NCI-H187 treated with DMSO at 0.1 percent for 48 hours (cell line): ENCODE results near the gene STEAP4.
"Not testable (repeated sequence)": the region's sequence is repeated elsewhere in the genome, so short reads cannot be mapped to it uniquely, and the experiment has no call there.

ENCODE experiments used
- DNase-seq: peaks from one replicate; lab custom pipeline; 2025; lab: John Stamatoyannopoulos, UW

Gene STEAP4

GRCh38 chr7:88312061-88312663 lies 5.5 kb upstream of the STEAP4 start:
- no peak for DNase-seq

GRCh38 chr7:88311675-88312036 lies 5.0 kb upstream of the STEAP4 start:
- DNase-seq: no peak

- DNase-seq: no peak
Observed at GRCh38 chr7:88310956-88311674, 4.4 kb upstream of the STEAP4 start.

GRCh38 chr7:88309819-88310218 lies 3.1 kb upstream of the STEAP4 start:
- DNase-seq: no peak

GRCh38 chr7:88307823-88308222 lies 1.1 kb upstream of the STEAP4 start:
- DNase-seq: no peak

- no peak for DNase-seq
Observed at GRCh38 chr7:88307412-88307811, 718 bp upstream of the STEAP4 start.

GRCh38 chr7:88305044-88305443 lies 1.6 kb downstream of the STEAP4 start:
- no peak for DNase-seq

GRCh38 chr7:88302486-88302885 lies 4.2 kb downstream of the STEAP4 start:
- no peak for DNase-seq

GRCh38 chr7:88301924-88302323 lies 4.8 kb downstream of the STEAP4 start:
- no peak for DNase-seq

GRCh38 chr7:88300401-88300945 lies 6.2 kb downstream of the STEAP4 start:
- no peak for DNase-seq

- DNase-seq: no peak
Observed at GRCh38 chr7:88299126-88299525, 7.6 kb downstream of the STEAP4 start.

GRCh38 chr7:88293866-88294265 lies 12.8 kb downstream of the STEAP4 start:
- no peak for DNase-seq

- DNase-seq: no peak
Observed at GRCh38 chr7:88291398-88292173, 15.1 kb downstream of the STEAP4 start.

- no peak for DNase-seq
Observed at GRCh38 chr7:88290491-88290890, 16.2 kb downstream of the STEAP4 start.

- DNase-seq: no peak
Observed at GRCh38 chr7:88289564-88290025, 17.1 kb downstream of the STEAP4 start.

GRCh38 chr7:88281749-88282148 lies 24.9 kb downstream of the STEAP4 start:
- no peak for DNase-seq

GRCh38 chr7:88280801-88281200 lies 25.9 kb downstream of the STEAP4 start:
- no peak for DNase-seq

GRCh38 chr7:88279323-88279722 lies 27.4 kb downstream of the STEAP4 start:
- no peak for DNase-seq

- no peak for DNase-seq
Observed at GRCh38 chr7:88278881-88279280, 27.8 kb downstream of the STEAP4 start.

GRCh38 chr7:88276605-88277153 lies 30.0 kb downstream of the STEAP4 start:
- DNase-seq: no peak

- not testable (repeated sequence) for DNase-seq
Observed at GRCh38 chr7:88274856-88275255, 31.8 kb downstream of the STEAP4 start.

GRCh38 chr7:88269586-88269985 lies 37.1 kb downstream of the STEAP4 start:
- DNase-seq: no peak
